Measurements from ENCODE around the gene HSPH1. TPM values are rescaled to one million over a fixed set of nuclear protein-coding genes. Genes with fewer than 3 reads are reported as not detected.
A peak's percentile ranks its signal among the peaks of the same experiment; 100 is the strongest.

HSPH1 gene
- total RNA-seq, 2 experiments from 2014 or later = 226 to 238 TPM

GRCh38 chr13:31167490-31167889 is 5.8 kb upstream of the HSPH1 start:
- Histone ChIP-seq H3K9me3 (ENCODE audit: control insufficient read depth in 1 of 2, insufficient read depth in 1 of 2, low read length in 2 of 2) (no peaks in the 10 kb centered on the region), H3K36me3 (ENCODE audit: insufficient read depth, low read length) (no peaks in the 10 kb centered on the region), H3K27me3 (ENCODE audit: control insufficient read depth in 1 of 2, insufficient read depth in 2 of 2, low read length in 2 of 2) (no peaks in the 10 kb centered on the region), H3K4me1 (ENCODE audit: insufficient read depth, low read length) (peaks cover 5% of the 10 kb centered on the region), H3K4me3 (ENCODE audit: low read length) (no peak overlapping the region), H3K27ac (ENCODE audit: low read depth in 1 of 2, low read length in 2 of 2) (no peak overlapping the region)
- ATAC-seq (ENCODE audit: poor library complexity) (no peak), DNase-seq (no peak)
- ChIA-PET POLR2A (interaction anchor here (0.9 kb wide), 1 partner anchor 33 kb away, joined by 3 read pairs; no protein-coding TSS in a partner anchor), CTCF (no interaction called here)
- TF ChIP-seq CTCF (IDR thresholded peaks at IDR 0.05) = no peak
- peaks cover 2% of the 10 kb centered on the region for H3K27me3 Mint-ChIP-seq
- H3K4me1 Mint-ChIP-seq (ENCODE audit: low read depth) = peaks cover 11% of the 10 kb centered on the region
- H3K36me3 Mint-ChIP-seq (ENCODE audit: low read depth) = peaks cover 4% of the 10 kb centered on the region
- intact Hi-C loops (cut with DNase I, micrococcal nuclease) = loop anchor here in 1 of 2 experiments (10.0 kb wide), 2 partner anchors 1147 to 1257 kb away; partner anchors contain the start of genes BRCA2, N4BP2L1 and ZAR1L
- no peak overlapping the region for H3K4me3 Mint-ChIP-seq
- no peaks in the 10 kb centered on the region for H3K9me3 Mint-ChIP-seq
- H3K27ac Mint-ChIP-seq = no peak overlapping the region

DNA sequence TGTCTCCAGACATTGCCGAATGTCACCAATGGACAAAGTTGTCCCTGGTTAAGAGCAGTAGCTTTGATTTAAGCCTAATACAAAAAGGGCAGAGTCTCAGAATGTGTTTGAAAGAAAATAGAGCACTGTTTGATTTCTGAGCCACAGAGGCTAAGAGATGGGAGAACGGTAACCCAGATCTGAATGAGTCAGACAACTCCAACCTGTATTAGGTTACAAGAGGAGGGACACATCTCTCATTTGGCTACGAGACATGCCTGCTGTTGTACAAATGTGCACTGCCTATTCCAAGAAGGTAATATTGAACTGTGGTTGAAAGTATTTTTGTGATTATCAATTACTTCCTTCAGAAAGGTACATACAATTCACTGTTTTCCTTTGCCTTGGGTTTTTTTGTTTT is 4.9 kb upstream of the HSPH1 start:
- H3K36me3 Mint-ChIP-seq (ENCODE audit: low read depth) = peaks cover 13% of the 10 kb centered on the region
- H3K27ac ChIP-seq (ENCODE audit: low read depth in 1 of 2, low read length in 2 of 2) = no peak overlapping the region
- H3K27me3 ChIP-seq (ENCODE audit: control insufficient read depth in 1 of 2, insufficient read depth in 2 of 2, low read length in 2 of 2) = no peaks in the 10 kb centered on the region
- H3K4me1 ChIP-seq (ENCODE audit: insufficient read depth, low read length) = peaks cover 5% of the 10 kb centered on the region
- ATAC-seq (ENCODE audit: poor library complexity) (no peak), DNase-seq (no peak)
- H3K9me3 Mint-ChIP-seq = no peaks in the 10 kb centered on the region
- no peaks in the 10 kb centered on the region for H3K36me3 ChIP-seq (ENCODE audit: insufficient read depth, low read length)
- no peaks in the 10 kb centered on the region for H3K9me3 ChIP-seq (ENCODE audit: control insufficient read depth in 1 of 2, insufficient read depth in 1 of 2, low read length in 2 of 2)
- H3K27ac Mint-ChIP-seq = no peak overlapping the region
- no peak for TF ChIP-seq CTCF (IDR thresholded peaks at IDR 0.05)
- no peaks in the 10 kb centered on the region for H3K27me3 Mint-ChIP-seq
- H3K4me1 Mint-ChIP-seq (ENCODE audit: low read depth) = peaks cover 15% of the 10 kb centered on the region
- POLR2A ChIA-PET = no interaction called here
- CTCF ChIA-PET = no interaction called here
- intact Hi-C loops (cut with DNase I, micrococcal nuclease) = loop anchor here in 1 of 2 experiments (10.0 kb wide), 2 partner anchors 1148 to 1258 kb away; partner anchors contain the start of genes BRCA2, N4BP2L1 and ZAR1L
- no peak overlapping the region for H3K4me3 Mint-ChIP-seq
- H3K4me3 ChIP-seq (ENCODE audit: low read length) = no peak overlapping the region

DNA sequence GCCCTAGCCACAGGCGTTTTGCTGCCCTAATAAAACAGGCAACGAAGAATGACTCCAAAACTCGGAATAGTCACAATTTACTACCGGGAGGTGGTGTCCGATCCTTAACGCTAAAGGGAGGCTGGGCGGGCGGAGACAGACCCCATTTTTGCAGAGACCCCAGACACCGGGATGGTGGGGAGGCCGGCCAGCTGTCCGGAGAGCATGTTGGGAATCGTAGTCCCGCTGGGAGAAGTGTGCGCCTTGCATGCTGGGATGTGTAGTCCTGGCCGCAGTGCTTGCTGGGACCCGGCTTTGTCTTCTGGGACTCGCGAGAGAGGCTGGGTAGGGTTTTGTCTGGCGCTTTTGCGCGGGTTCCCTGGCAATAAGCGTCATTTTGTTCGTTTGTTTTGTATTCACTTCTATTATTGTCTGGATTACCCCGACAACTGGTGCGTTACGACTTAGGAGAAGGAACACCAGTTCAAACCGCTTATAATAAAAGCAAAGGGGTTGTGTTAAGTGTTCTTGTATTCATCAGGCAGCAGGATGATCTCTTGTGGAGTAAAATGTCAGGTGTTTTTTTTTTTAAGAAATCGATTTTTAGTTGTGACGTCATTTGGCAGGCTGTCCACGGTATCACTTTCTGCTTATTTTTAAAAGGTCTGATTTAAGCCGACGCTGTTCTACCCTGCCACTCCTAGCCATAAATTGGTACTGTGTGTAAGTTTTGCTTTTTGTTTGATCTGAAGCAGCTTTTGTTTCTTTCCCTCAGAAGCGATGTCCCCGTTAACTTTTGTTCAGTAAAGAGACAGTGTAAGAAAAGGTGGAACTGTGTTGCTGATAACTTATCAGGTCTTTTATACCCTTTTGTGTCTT is 676 bp upstream of the HSPH1 start:
- ChIA-PET POLR2A (interaction anchor here (0.6 to 5.6 kb wide), 6 partner anchors 10 to 1376 kb away, joined by 3 to 44 read pairs (median 6); partner anchors contain the start of genes B3GLCT, BRCA2, USPL1 and ZAR1L), CTCF (interaction anchor here (2.9 kb wide), 1 partner anchor 38 kb away, joined by 17 read pairs; the partner anchor contains the start of gene B3GLCT)
- peaks cover 49% of the 10 kb centered on the region for H3K36me3 Mint-ChIP-seq (ENCODE audit: low read depth)
- peaks cover 12% of the 10 kb centered on the region for H3K36me3 ChIP-seq (ENCODE audit: insufficient read depth, low read length)
- no peaks in the 10 kb centered on the region for H3K9me3 ChIP-seq (ENCODE audit: control insufficient read depth in 1 of 2, insufficient read depth in 1 of 2, low read length in 2 of 2)
- H3K4me1 ChIP-seq (ENCODE audit: insufficient read depth, low read length) = peaks cover 17% of the 10 kb centered on the region
- intact Hi-C loops (cut with DNase I, micrococcal nuclease) = loop anchor here (1.0 to 10.0 kb wide), 7 partner anchors 38 to 1265 kb away; partner anchors contain the start of genes N4BP2L1 (in 2 of the 2), BRCA2 (in 1 of the 2), HMGB1 (in 1 of the 2) and USPL1 (in 1 of the 2)
- H3K4me3 ChIP-seq (ENCODE audit: low read length) = peak overlapping the region; percentile 93
- TF ChIP-seq CTCF (IDR thresholded peaks at IDR 0.05) = no peak
- H3K9me3 Mint-ChIP-seq = no peaks in the 10 kb centered on the region
- no peaks in the 10 kb centered on the region for H3K27me3 ChIP-seq (ENCODE audit: control insufficient read depth in 1 of 2, insufficient read depth in 2 of 2, low read length in 2 of 2)
- H3K27ac ChIP-seq (ENCODE audit: low read depth in 1 of 2, low read length in 2 of 2) = peak overlapping the region; percentile 94 to 95
- peak overlapping the region; percentile 98 for H3K27ac Mint-ChIP-seq
- DNase-seq (peak; percentile 91 to 99 (median 93)), ATAC-seq (ENCODE audit: poor library complexity) (peak; percentile 81)
- H3K4me1 Mint-ChIP-seq (ENCODE audit: low read depth) = peaks cover 42% of the 10 kb centered on the region
- H3K27me3 Mint-ChIP-seq = no peaks in the 10 kb centered on the region
- peak overlapping the region; percentile 96 for H3K4me3 Mint-ChIP-seq

Data from CD4-positive, alpha-beta T cell (primary cell).